ENCODE measurements around the gene SNW1. TPM values are rescaled to one million over a fixed set of nuclear protein-coding genes. Genes with fewer than 3 reads are reported as not detected.

The SNW1 gene
- total RNA-seq, 1 donor from 2014 or later, result 78.5 TPM

DNA sequence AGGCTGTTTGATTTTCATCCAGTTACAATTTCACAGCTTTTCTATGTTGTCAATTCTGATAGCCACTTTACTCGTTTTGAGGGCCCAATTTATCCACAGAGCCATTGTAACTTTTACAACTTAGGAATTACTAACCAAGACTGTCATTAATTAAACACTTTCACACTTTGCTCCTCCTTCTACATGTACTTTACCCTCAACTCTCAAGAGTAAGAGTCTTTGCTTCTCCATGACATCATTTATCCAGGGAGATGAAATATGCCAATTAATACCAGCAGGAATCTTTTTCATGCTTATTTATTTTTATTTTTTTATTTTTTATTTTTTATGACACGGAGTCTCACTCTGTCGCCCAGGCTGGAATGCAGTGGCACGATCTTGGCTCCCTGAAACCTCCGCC, 39.5 kb downstream of the SNW1 start:
- Mint-ChIP-seq H3K4me1 (ENCODE audit: low read depth) (no peaks in the 10 kb centered on the region), H3K9me3 (ENCODE audit: low read depth) (no peaks in the 10 kb centered on the region), H3K4me3 (ENCODE audit: low read depth) (no peak overlapping the region), H3K27me3 (no peaks in the 10 kb centered on the region), H3K36me3 (ENCODE audit: insufficient read depth) (peaks cover 40% of the 10 kb centered on the region), H3K27ac (no peak overlapping the region)
- DNase-seq (ENCODE audit: low spot score, unreplicated experiment), result no peak
- TF ChIP-seq, protein P1, sequence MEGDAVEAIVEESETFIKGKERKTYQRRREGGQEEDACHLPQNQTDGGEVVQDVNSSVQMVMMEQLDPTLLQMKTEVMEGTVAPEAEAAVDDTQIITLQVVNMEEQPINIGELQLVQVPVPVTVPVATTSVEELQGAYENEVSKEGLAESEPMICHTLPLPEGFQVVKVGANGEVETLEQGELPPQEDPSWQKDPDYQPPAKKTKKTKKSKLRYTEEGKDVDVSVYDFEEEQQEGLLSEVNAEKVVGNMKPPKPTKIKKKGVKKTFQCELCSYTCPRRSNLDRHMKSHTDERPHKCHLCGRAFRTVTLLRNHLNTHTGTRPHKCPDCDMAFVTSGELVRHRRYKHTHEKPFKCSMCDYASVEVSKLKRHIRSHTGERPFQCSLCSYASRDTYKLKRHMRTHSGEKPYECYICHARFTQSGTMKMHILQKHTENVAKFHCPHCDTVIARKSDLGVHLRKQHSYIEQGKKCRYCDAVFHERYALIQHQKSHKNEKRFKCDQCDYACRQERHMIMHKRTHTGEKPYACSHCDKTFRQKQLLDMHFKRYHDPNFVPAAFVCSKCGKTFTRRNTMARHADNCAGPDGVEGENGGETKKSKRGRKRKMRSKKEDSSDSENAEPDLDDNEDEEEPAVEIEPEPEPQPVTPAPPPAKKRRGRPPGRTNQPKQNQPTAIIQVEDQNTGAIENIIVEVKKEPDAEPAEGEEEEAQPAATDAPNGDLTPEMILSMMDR (IDR thresholded peaks at IDR 0.05; ENCODE audit: unreplicated experiment), result no peak

DNA sequence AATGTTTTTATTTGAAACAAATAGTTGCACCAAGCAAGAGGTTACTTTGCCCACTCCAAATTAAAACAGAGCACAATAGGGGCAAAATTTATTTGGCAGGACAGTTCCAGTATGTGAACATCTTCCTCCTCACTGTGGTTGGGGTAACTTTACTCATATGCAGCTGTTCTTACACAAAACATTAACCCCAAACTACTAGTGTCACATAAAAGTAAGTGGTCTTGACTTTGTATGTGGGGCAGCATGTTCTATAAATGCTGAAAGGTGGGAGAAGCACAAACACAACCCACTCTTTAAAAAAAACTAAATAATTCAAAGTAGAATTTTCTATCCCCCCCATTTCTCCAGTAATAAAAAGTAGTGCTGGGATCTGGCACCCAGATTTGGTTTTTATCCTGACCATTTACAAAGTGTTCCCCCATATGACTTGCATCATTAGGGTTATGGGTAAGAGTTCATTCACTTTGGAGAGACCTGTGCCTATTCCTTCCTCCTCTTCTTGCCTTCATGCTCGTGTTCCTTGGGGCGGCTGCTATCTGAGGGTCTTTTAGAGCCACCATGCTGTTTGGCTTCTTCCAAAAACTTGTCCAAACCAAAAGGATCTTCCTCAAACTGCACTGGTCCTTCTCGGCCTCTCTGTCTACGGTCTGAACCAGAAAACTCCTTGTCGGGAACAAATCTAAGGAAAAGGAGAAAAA, 43.2 kb downstream of the SNW1 start:
- no peaks in the 10 kb centered on the region for H3K9me3 Mint-ChIP-seq (ENCODE audit: low read depth)
- no peak for DNase-seq (ENCODE audit: low spot score, unreplicated experiment)
- peak overlapping the region; percentile 14 for H3K27ac Mint-ChIP-seq
- no peaks in the 10 kb centered on the region for H3K4me1 Mint-ChIP-seq (ENCODE audit: low read depth)
- H3K36me3 Mint-ChIP-seq (ENCODE audit: insufficient read depth), result peaks cover 35% of the 10 kb centered on the region
- H3K27me3 Mint-ChIP-seq, result no peaks in the 10 kb centered on the region
- no peak overlapping the region for H3K4me3 Mint-ChIP-seq (ENCODE audit: low read depth)
- TF ChIP-seq, protein P1 (IDR thresholded peaks at IDR 0.05; ENCODE audit: unreplicated experiment), result no peak

DNA sequence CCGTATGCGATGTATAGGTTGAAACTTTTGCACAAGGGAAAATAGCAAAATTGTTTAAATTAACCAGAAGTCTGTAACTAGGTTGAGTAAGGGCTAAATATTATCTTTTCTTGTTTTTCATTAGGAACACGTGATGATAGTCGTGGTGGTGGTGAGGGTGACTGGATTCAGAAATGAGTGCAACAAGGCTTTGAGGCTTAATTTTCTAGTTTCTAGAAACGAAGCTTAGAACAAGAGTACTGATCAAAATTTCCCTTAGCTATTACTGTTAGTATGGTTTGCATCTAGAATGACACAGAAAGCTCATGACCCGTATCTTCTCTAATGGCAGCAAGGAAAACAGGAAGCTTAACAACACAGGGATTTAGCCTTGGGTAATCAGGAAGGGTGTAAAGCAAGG, 46.0 kb downstream of the SNW1 start:
- TF ChIP-seq, protein P1 (IDR thresholded peaks at IDR 0.05; ENCODE audit: unreplicated experiment), result no peak
- Mint-ChIP-seq H3K4me3 (ENCODE audit: low read depth) (no peak overlapping the region), H3K4me1 (ENCODE audit: low read depth) (peaks cover 6% of the 10 kb centered on the region), H3K27ac (peak overlapping the region; percentile 31), H3K9me3 (ENCODE audit: low read depth) (no peaks in the 10 kb centered on the region), H3K27me3 (no peaks in the 10 kb centered on the region), H3K36me3 (ENCODE audit: insufficient read depth) (peaks cover 27% of the 10 kb centered on the region)
- no peak for DNase-seq (ENCODE audit: low spot score, unreplicated experiment)

DNA sequence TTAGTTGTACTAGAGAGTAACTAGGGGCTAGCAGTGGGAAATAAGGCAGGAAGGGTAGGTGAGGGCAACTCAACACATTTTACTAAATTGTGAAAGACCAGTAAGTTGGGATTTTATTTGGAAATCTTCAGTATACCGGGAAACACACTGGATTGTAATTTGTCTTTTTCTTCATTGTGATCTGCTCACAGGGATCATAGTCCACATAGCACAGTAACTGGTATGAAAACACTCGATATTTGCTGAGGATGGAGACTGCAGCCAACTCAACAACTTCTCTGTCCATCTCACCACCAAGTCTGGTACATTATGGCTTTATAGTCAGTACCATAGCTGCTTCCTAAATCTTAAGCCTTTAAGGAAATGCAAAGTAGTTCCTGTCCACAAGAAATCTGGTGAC, 50.6 kb downstream of the SNW1 start:
- TF ChIP-seq, protein P1 (IDR thresholded peaks at IDR 0.05; ENCODE audit: unreplicated experiment), result no peak
- peaks cover 25% of the 10 kb centered on the region for H3K4me1 Mint-ChIP-seq (ENCODE audit: low read depth)
- peaks cover 12% of the 10 kb centered on the region for H3K36me3 Mint-ChIP-seq (ENCODE audit: insufficient read depth)
- H3K9me3 Mint-ChIP-seq (ENCODE audit: low read depth), result no peaks in the 10 kb centered on the region
- no peak for DNase-seq (ENCODE audit: low spot score, unreplicated experiment)
- no peak overlapping the region for H3K27ac Mint-ChIP-seq
- peak overlapping the region; percentile 88 for H3K4me3 Mint-ChIP-seq (ENCODE audit: low read depth)
- H3K27me3 Mint-ChIP-seq, result no peaks in the 10 kb centered on the region

DNA sequence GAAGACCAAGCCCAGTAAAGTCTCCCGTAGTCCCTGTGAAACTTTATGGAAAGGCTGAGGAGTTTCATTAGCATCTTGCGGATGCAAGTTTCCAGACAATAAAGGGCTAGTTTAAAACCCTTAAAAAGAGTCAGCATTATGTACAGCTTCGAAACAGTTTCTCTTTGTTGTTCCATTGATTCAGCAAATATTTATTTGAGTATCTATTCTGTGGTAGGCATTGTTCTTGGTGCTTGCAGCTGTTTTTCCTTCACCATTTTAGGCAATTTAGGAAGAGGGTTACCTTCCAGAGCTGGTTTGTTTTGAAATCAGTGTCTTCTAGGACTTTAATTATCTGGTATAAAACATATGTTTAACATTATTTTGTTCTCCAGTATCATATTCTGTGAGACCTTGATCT, 51.5 kb downstream of the SNW1 start:
- Mint-ChIP-seq H3K27me3 (no peaks in the 10 kb centered on the region), H3K4me3 (ENCODE audit: low read depth) (peak overlapping the region; percentile 88), H3K36me3 (ENCODE audit: insufficient read depth) (peaks cover 6% of the 10 kb centered on the region), H3K4me1 (ENCODE audit: low read depth) (peaks cover 25% of the 10 kb centered on the region), H3K27ac (peak overlapping the region; percentile 94), H3K9me3 (ENCODE audit: low read depth) (no peaks in the 10 kb centered on the region)
- TF ChIP-seq, protein P1 (IDR thresholded peaks at IDR 0.05; ENCODE audit: unreplicated experiment), result no peak
- no peak for DNase-seq (ENCODE audit: low spot score, unreplicated experiment)
